ENCODE data around the gene UGT1A5.

- no peak for TF ChIP-seq ZNF274 (IDR thresholded peaks at IDR 0.05; ENCODE audit: low read length)
- no peak for TF ChIP-seq ZNF274 (tag by site-specific recombination; IDR thresholded peaks at IDR 0.05; ENCODE audit: borderline replicate concordance)
- no peak for TF ChIP-seq CTCF (tag by site-specific recombination; IDR thresholded peaks at IDR 0.05)
- TF ChIP-seq ZSCAN23 (tag by site-specific recombination; IDR thresholded peaks at IDR 0.05) = no peak
Observed at GRCh38 chr2:233688341-233688740, 24.4 kb upstream of the UGT1A5 start.

All from HEK293 (cell line).